Mammary epithelial cell (primary cell): ENCODE results near the gene SIVA1.

ENCODE experiments used
- CTCF ChIP-seq, 2 donors: IDR thresholded peaks in 1 of 2; conservative IDR thresholded peaks in 1 of 2; 2 replicates each; pipeline ENCODE4 v1.5.1; 2011 to 2012; ENCODE audit warnings: inconsistent platforms in 2 of 2, low read length in 2 of 2, mild to moderate bottlenecking in 2 of 2, control low read depth in 1 of 2, low read depth in 1 of 2; ENCODE audit not compliant: insufficient read depth in 1 of 2; ENCODE audit errors: extremely low read depth in 1 of 2
- EZH2 ChIP-seq: IDR thresholded peaks from 2 replicates; pipeline ENCODE4 v1.6.1; 2012; ENCODE audit warnings: low read length, inconsistent platforms, borderline replicate concordance

GRCh38 chr14:104776481-104776880 is 23.5 kb downstream of the SIVA1 start:
- TF ChIP-seq EZH2 (no peak), CTCF (conservative IDR thresholded peaks at IDR 0.05 in 1 of 2, IDR thresholded peaks at IDR 0.05 in 1 of 2; ENCODE audit: extremely low read depth in 1 of 2, insufficient read depth in 1 of 2, low read depth in 1 of 2, low read length in 2 of 2) (no peak)
